ENCODE data around the gene CIAPIN1.

Gene CIAPIN1

DNA sequence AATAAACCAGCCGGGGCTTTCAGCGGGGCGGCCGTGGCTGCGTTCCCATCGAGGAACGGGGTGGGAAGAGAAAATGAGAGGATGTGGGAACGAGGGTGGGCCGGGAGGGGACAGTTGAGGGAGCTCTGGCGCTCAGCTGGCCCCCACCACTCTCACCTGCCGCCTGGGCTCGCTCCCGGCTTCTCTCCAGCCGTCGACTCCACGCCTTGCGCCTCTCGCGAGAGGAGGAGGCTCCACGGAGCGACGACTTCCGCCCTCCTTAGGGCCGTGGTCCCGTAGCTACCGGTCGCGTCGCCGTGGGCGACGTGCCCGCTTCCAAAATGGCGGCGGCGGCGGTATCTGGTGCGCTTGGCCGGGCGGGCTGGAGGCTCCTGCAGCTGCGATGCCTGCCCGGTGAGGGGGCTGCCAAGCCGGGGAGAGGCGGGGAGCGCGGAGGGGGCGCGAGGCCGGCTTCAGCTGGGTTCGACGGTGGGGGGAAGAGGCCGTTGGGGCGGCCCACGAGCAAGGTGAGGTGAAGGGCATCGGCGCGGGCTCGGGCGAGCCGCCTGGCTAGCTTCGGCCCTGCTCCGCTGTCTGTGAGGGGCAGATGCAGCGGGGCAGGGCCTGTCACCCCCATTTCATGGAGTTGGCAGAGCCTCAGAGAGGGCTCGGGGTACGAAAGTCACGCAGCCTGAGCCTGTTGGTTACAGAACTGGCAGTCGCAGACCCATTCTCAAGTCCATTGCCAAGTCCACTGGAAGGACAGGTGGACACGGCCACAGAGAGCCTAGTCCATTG is at the start of gene CIAPIN1, which contains the start of gene COQ9:
TSS of gene CIAPIN1 (minus strand) at position 200 of the 777 bp plus-strand sequence. CDS start 6,457 bp downstream, outside the sequence.
TSS of gene COQ9 (plus strand) at position 294 of the 777 bp plus-strand sequence. CDS start at position 321, 27 bp downstream.
- FAIRE-seq = no peak

DNA sequence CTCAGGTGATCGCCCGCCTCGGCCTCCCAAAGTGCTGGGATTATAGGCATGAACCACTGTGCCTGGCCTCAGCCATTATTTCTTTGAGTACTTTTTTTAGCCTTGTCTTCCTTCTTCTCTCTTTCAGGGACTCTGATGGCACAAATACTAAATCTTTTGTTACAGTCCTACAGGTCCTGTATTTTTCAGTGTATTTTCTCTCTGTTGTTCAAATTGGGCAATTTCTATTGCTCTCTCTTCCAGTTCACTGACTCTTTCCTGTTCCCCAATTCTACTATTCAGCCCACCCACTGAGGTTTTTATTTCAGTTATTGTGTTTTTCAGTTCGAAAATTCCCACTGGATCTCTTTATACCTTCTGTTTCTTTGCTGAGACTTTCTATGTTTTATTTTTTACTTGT is 46.6 kb upstream of the CIAPIN1 start:
- FAIRE-seq = no peak

DNA sequence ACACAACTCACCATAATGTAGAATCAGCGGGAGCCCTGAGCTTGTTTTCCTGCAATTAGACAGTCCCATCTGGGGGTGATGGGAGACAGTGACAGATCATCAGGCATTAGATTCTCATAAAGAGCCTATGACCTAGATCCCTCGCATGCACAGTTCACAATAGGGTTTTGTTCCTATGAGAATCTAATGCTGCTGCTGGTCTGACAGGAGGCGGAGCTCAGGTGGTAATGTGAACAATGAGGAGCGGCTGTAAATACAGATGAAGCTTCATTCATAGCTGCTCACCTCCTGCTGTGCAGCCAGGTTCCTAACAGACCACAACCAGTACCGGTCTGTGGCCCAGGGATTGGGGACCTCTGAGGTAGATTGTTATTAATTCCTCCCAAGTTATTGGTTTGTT is 42.0 kb upstream of the CIAPIN1 start:
- FAIRE-seq = no peak

DNA sequence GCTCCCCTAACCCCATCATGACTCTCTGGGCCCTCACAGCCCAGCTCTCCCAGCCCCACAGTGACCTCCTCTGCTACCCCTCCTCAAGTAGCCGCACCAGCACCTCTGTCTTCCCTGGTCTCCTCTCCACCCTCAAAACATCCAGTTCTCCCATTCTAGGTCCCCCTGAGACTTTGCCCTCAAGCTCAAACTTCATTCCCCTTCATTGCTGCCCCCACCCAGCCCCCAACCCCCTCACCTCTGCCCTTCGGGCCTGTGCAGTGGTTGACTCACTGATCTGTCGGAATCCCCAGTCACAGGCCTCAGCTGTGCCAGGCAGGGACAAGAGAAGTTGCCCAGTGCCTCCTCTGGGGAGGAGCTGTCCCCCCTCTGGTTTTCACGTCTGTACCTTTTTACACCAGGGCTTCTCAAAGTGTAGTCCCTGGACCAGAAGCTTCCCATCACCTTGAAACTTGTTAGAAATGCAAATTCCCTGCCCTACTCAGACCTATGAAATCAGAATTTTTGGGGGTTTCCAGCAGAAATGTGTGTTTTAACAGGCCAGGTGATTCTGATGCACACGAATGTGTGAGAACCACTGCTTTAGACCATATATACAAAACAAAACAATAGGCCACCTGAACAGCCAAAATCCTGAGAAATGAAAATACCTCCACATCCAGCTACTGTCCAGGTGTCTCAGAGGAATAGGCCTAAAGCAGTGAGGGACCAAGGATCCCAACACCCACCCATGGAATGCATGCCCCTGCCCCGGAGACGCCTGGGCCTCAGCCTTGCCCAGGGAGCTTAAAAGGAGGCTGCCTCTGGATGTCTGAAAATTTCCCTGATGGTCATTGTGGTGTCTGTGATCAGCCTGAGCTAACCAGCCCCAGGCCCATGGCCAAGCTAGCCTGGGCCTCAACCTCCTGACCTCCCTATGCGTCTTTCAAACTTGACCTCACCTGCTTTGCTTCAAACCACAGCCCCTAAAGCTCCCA is 40.0 kb upstream of the CIAPIN1 start:
- no peak for FAIRE-seq

DNA sequence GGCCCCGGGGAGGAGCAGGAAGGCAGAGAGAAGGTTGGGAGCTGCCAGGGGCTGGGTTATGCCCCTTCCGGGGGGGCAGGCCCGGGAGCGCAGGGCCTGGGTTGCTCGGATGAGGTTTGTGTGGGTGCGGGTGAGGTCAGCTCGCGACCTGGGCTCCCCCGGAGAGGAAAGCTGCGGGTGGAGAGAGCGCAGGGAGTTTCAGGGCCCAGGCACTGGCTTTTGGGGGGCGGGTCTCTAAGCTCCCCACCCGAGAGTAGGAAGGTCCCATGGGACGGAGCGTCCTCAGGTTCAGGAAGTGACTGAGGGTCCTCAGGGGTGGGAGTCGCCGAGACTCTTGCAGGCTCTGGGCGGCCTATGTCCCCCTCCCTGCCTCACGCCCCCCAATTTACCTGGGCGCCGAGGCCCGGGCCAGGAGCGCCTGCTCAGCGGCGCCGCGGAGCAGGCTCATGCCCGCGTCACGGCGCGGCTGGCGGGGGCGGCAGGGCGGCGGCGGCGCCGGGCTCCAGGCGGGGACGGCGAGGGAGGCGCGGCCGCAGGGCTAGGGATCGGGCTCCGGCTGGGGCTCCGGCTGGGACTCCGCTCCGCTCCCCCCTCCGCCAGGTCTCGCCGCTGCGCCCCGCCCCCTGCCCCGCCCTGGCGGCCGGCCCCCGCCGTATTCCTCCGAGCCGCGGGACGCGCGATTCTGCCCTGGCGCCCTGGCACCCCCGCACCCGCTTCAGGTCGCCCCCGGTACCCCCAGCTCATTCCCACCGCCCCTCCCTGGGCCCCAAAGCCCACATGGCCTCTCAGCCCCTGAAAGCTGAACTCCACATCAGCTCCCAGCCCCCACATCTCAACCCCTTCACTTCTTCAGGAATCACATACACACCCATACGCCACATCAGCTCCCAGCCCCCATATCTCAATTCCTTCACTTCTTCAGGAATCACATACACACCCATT is 39.0 kb upstream of the CIAPIN1 start, which contains the start of gene DOK4:
TSS of gene DOK4 (minus strand) at position 578 of the 942 bp plus-strand sequence. CDS start 6,986 bp downstream, outside the sequence.
- FAIRE-seq = no peak

DNA sequence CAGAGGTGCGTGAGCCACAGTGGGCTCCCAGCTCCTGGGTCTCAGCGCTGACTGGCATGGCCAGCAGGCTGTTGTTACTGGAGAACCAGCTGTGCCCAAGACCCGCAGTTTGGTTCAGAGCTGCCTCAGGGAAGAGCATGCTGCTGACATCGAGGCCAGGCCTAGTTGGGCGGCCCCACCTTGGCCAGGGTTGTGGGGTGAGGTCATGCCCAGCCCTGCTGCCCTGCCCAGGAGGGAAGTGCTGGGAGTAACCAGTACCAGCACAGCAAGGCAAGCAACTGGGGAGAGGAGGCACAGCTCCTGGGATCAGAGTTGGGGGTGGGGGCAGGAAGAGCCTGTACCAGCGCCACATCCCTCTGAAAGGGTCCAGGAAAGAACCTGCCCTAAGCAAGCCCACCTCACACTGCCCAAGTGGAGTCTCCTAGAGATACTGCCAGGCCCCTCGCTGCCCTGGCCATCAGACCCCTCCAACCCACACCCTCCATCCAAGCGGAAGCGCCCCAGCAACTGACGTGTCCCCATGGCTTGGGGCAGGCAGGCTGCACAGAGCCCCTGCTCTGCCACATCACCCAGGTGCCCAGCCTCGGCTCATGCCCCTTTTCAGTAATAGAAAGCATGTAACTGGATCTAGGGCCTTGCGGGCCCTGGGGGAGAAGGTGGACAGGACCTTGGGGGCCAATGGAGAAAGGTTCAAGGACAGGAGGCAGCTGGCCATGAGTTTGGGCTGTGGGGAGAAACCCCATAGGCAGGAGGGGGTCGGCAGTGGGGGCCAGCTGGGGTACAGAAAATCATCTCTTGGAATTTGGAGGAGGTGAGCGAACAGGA is 38.1 kb upstream of the CIAPIN1 start:
- FAIRE-seq = no peak

DNA sequence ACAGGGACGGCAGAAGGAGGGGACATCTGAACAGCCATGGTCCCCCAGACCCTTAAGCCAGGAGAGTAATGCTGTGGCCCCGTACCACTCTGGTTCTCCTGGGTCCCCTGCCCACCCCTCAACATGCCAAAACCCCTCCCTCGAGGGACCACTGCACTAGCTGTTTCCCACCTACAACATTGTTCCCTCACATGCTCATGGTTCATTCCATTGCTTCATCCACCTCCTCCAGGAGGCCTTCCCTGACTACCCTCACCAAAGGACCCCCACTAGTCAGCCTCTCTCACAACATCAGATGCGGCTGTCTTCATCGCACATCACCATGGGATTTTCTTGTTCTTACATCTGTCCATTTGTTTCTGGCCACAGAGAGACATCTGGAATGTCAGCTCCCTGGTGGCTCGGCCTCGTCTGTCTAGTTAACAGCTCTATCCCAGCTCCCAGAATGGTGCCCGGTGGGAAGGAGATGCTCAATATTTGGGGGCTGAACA is 37.4 kb upstream of the CIAPIN1 start:
- no peak for FAIRE-seq

DNA sequence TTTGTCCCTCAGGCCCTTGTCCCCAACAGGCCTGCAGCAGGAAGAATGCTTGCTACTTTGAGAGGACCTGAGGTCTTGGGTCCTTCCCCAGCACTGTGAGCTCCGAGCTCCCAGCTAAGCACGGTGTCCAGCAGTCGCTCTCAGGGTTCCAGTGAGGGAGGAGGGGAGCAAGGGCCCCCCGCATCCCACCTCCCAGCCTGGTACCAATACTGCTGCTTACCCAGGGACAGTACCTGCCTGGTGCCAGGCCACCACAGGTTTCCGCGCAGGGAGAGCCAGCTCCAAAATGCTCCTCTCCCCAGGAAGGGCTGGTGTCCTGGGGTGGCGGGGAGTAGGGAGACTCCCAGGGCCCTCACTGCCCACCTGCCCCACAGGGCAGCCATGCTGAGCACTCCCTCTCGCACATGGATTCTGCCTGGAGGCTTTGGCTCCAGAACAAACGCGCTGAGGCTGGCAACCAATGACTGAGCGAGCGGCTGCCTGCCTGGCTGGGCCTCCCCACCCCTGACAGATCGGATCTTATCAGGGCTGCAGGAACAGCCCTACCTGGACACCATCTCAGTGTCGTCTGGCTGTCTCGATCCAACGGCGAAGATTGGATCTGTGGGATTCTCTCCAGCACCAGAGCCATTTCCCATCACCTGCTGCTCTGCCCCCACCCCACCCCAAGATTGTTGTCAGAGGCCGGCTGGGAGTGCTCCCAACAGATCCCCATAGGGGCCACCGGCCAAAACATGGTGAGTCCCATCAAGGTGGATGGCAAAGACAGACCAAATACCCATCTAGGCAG is 36.7 kb upstream of the CIAPIN1 start:
- FAIRE-seq = no peak

DNA sequence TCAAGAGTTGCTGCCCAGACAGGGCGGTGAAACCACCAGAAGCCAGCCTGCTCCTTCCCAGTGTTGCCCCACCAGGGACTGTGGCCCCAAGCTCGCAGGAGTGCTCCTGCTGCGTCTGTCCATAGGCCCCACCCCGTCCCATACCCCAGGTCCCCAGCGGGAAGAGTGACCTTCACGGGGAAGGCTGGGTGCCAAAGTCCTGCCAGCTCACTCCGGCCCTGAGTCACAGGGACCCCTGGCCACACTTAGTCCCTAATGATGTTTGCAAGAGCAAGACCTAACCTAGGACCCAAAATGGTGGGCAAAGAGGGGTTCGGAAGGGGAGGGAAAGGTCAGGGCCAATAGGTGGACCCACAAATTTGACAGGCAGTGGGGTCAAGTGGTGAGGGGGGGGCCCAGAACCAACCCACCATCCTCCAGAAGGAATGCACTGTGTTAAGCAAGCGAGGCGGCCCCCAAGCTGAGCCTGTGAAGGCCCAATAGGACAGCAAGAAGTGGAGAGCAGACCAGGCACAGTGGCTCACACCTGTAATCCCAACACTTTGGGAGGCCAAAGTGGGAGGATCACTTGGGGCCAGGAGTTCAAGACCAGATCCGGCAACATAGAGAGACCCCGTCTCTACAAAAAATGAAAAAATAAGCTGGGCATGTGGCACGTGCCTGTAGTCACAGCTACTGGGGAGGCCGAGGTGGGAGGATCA is 35.8 kb upstream of the CIAPIN1 start:
- no peak for FAIRE-seq

DNA sequence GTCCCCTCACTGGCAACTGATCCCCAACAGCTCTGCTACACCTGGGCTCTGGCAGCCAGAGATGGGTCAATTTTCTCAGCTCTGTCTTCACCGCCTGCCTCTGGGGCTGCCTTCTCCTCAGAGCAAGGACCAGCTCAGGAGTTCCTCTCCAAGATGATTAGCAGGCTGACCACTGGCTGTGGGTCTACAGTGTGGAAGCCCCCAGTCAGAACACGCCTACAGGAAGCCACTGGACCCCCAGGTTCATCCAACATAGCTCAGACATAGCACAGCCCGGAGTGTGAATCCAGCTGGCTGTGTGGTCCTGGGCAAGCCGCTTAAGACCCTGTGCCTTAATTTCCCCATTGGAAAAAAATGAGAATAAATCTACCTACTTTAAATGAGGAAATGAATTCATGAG is 34.2 kb upstream of the CIAPIN1 start:
- no peak for FAIRE-seq

DNA sequence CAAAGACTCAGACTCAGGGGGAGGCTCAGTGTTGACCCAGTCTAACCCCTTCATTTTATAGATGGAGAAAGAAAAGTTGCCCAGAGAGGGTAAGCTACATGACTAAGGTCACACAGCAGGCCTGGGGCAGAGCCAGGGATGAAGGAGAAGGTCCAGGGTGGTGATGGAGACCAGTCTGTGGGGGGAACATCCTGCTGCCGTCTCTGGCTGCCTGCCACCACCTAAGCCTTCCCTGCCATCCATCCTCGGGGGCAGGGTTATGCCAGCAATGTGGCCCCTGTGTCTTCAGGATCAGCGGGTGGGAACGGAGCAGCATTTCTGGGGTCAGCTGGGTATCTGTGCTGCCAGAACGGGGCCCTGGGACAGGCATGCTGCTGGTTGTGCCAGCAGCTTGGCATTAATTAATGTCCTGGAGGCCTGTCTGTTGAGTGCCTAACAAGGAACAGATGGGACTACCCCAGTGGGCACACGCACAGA is 33.6 kb upstream of the CIAPIN1 start:
- FAIRE-seq = no peak

DNA sequence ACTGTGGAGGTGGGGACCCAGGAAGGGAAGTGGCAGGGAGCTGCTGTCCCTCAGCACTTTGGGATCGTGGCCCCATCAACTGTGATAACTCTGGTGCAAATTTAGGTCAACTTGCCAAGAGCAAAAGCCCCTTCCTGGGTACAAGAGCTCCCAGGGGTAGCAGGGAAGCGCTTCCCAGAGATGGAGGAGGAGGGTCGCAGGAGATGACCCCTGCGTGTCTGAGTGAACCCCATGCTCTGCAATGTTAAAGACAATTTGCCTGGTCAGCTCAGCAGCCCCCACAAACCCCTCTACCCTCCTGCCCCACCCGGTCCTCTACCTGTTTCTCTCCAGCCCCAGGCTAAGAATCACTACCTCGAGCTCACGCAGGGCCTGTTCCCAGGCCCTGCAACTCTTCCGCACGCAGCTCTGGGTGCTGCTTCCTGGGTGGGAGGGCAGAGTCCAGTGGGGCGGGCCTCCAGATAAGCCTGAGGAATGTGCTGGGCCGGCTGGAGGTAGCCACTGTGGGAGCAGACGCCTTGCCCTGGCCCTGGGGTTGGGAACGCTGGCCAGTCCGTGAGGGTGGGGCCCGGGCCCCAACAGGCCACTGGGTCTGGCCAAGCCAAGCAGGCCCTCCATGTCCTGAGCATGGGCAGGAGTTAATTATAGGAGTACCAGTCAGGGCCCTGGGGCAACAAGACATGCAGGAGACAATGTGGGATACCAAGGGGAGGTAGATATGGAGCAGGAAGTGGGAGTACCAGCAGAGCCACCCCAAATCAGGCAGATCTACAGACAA is 33.0 kb upstream of the CIAPIN1 start:
- no peak for FAIRE-seq

DNA sequence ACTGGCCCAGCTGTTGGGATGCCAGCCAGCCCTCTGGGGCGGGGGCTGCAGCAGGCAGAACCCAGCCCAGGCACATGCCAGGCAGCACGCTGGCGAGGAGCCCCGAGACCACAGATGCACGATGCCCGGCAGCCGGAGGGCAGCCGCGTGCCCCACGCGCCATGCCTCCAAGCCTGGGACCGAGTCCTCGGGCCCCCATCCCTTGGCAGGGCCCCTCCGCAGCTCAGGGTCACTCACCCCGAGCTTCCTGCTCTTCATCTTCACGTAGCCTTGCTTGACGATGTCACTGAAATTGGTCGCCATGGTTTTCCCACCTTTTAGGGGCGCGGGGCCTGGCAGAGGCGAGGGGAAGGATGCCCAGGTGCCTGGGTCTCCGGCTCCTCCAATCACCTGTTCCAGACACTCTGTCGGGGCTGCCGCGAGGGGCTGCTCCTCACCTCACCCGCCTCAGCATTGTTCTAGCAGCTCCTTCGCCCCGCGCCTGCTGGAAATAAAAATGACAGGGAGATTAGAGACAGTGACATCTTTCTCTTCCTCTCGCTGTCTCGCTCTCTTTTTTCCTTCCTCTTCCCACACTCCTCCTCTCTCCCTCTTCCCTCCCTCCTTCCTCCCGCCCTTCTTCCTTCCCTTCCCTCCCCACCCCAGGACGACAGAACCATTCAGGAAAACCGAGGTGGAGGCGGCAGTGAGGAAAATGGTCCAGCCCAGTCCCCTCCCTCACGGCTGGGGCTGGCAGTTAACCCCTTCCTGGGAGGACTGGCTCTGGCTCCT is 32.2 kb upstream of the CIAPIN1 start:
- FAIRE-seq = no peak

DNA sequence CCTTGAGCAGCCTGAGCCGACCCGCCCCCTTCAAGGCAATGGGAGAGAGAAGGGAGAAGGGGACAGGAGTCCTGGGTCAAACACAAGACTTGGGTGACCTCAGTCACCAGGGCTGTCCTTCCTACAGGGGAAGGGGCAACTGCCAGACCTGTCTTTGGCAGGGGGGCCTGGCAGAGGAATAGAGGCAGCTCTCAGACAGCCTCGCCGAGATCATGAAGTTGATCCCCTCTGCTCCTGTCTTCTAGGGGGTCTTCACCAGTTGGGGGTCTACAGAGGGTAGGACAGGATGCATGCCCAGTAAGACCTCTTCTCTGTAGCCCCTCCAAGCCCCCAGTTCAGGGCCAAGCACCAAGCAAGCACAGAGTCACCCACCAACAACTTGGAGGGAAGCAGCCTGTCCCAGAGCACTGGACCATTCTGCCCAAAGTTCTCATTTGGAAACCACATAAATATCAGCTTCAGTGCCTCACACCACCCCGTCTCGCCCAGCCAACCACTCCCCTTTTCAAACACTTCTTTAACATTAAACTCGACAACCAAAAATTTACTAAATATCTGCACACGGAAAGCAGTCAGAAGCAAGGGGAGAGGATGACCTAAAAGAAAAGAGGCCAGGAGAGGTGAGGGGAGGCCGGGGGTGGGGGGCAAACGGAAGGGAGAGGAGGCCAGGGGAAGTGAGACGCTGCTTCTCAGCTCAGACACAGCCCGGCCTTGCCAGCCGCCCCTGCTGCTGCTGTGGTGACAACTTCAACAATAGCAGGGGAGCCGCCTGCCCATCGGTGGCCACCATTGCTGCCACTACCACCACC is 31.4 kb upstream of the CIAPIN1 start:
- no peak for FAIRE-seq

DNA sequence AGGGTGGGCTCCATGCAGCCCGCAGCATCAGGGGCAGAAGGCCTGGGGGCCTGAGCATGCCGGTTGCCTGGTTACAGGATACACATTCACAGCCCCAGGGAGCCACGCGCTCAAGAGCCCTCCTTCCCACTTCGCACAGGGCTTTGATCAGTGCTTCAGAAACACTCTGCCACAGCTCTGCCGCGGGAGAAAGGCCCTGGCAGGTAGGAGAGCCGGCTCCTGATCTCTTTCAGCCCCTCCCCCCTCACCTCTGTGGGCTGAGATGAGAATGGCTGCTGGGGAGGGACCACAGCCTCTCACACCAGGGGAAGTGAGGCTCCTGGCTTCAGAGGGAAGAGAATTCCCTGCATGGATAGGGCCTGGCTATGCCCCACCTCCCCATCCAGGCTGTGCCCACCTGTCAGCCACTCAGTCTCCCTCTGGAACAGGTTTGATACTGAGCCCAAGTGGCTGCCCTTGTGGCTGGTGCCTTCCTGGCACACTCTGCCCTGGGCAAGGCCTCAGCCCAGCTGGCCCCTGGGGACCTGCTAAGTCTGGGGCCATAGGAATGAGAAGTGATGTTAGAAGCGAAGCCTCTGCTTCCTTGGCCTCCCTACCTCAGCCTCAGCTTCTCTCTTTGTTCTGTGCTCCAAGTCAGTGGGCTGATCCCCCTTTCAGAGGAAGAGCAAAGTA is 30.5 kb upstream of the CIAPIN1 start:
- no peak for FAIRE-seq
